ENCODE results near the gene ZNF519. TPM values are rescaled to one million over a fixed set of nuclear protein-coding genes. Genes with fewer than 3 reads are reported as not detected.
A peak's percentile ranks its signal among the peaks of the same experiment; 100 is the strongest.
"Not testable (repeated sequence)": the region's sequence is repeated elsewhere in the genome, so short reads cannot be mapped to it uniquely, and the experiment has no call there.

The ZNF519 gene
- total RNA-seq: 10 to 100 TPM in 1 of 3 donors, 1 to 10 TPM in 2; 7.3 to 12.8 (median 7.4) TPM
- long read RNA-seq, donor 1, partial matches to known transcripts: 1 of 4 reads
- long read RNA-seq, donor 1, other reads (novel, unspliced or antisense): 0 of 4 reads
- long read RNA-seq, donor 2: 0 reads

GRCh38 chr18:14132271-14132700 is at the start of gene ZNF519:
Gene ZNF519, minus strand, starts transcription at chr18:14132435. Its CDS starts 158 bp downstream, at chr18:14132277.
- peak; percentile 92 to 94 (median 94) for DNase-seq
- H3K9me3 ChIP-seq; H3K36me3 ChIP-seq (ENCODE audit: low read depth); intact Hi-C loops (cut with DNase I, micrococcal nuclease); H3K4me1 ChIP-seq (ENCODE audit: low read depth): not testable (repeated sequence)
- peak within 1 kb of the TSS; percentile 26 for H3K4me3 ChIP-seq
- ATAC-seq: peak; percentile 100

DNA sequence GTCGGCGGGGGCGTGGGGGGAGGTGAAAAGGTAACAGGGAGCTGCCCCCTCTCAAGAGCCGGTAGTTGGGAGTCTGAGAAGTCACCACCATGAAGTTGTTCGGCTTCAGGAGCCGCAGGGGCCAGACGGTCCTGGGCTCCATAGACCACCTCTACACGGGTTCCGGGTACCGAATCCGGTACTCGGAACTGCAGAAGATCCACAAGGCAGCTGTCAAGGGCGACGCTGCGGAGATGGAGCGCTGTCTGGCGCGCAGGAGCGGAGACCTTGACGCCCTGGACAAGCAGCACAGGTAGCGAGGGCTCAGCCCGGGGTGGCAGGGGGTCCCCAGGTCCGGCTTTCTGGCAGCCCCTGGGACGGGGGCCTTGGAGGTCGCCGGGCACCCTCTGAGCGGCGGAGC is 47.1 kb upstream of the ZNF519 start:
- Histone ChIP-seq H3K36me3 (ENCODE audit: low read depth) (no peaks in the 10 kb centered on the region), H3K9me3 (no peaks in the 10 kb centered on the region), H3K4me1 (ENCODE audit: low read depth) (no peaks in the 10 kb centered on the region), H3K4me3 (no peak overlapping the region)
- no peak for TF ChIP-seq CTCF (IDR thresholded peaks at IDR 0.05)
- peak; percentile 30 for ATAC-seq
- peak in 2 of 3 donors; percentile 46 to 48 for DNase-seq
- intact Hi-C loops (cut with DNase I, micrococcal nuclease): no loop called here

GRCh38 chr18:14178321-14179196 is 46.3 kb upstream of the ZNF519 start:
- ATAC-seq (peak; percentile 98), DNase-seq (peak; percentile 81 to 92 (median 92))
- TF ChIP-seq CTCF (IDR thresholded peaks at IDR 0.05): peak; percentile 41
- intact Hi-C loops (cut with DNase I, micrococcal nuclease); H3K4me1 ChIP-seq (ENCODE audit: low read depth); H3K36me3 ChIP-seq (ENCODE audit: low read depth); H3K9me3 ChIP-seq: not testable (repeated sequence)
- H3K4me3 ChIP-seq: peak overlapping the region; percentile 11

- H3K4me3 ChIP-seq; H3K4me1 ChIP-seq (ENCODE audit: low read depth); H3K9me3 ChIP-seq; H3K36me3 ChIP-seq (ENCODE audit: low read depth); ATAC-seq; intact Hi-C loops (cut with DNase I, micrococcal nuclease): not testable (repeated sequence)
- peak in 2 of 3 donors; percentile 26 to 42 for DNase-seq
These were observed 45.5 kb upstream of the ZNF519 start for GRCh38 chr18:14177540-14178320.

DNA sequence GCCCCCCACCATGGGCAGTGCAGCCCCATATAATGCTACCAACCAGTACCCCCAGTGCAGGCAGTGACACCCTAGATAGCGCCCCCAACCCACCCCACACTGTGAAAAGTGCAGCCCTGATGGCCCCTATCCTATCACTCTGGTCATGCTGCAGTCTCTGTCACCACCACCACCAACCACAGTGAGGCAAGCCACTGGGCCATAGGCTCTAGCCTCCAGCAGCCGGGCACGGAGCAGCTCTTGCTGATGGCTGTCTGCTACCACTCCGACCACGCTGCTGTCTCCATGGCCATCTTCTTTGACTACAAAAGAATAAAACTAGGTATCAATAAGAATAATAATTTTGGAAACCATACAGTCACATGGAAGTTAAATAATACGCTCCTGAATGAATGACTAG is 43.2 kb upstream of the ZNF519 start:
- H3K4me1 ChIP-seq (ENCODE audit: low read depth); H3K9me3 ChIP-seq; H3K36me3 ChIP-seq (ENCODE audit: low read depth); intact Hi-C loops (cut with DNase I, micrococcal nuclease); H3K4me3 ChIP-seq; ATAC-seq: not testable (repeated sequence)
- DNase-seq: peak in 1 of 3 donors; percentile 31

- DNase-seq: peak in 1 of 3 donors; percentile 48
- Histone ChIP-seq H3K36me3 (ENCODE audit: low read depth) (no peaks in the 10 kb centered on the region), H3K9me3 (no peaks in the 10 kb centered on the region), H3K4me3 (no peak overlapping the region), H3K4me1 (ENCODE audit: low read depth) (no peaks in the 10 kb centered on the region)
- no peak for TF ChIP-seq CTCF (IDR thresholded peaks at IDR 0.05)
- no peak for ATAC-seq
- intact Hi-C loops (cut with DNase I, micrococcal nuclease): no loop called here
These were observed 42.5 kb upstream of the ZNF519 start for GRCh38 chr18:14174706-14175085.

DNA sequence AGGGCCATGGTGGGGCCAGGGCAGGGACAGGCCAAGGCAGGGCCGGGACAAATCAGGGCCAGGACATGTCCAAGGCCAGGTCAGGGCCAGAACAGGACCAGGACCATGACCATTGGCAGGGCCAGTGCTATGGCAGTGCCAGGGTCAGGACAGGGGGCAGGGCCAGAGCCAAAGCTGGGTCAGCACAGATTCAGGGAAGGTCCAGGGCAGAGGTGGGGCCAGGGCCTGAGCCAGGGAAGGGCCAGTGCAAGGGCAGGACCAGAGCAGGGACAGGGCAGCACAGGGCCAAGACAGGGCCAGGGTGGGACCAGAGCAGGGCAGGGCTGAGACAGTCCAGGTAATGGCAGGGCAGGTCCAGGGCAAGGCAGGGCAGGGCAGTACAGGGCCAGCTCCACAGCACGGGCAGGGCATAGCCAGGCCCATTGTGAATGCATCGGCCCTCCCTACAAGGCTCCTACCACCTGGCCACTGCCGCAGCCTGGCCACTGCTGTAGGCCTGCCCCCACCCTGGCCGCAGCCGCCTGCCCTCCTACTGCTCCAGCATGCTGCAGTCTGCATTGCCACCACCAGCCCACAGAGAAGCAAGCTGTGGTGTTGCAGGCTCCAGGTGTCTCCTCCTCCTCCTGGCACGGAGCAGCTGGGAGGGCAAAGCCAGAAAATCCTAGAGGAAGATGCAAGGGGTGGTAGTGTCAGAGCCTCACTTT is 41.9 kb upstream of the ZNF519 start:
- H3K9me3 ChIP-seq; intact Hi-C loops (cut with DNase I, micrococcal nuclease); H3K36me3 ChIP-seq (ENCODE audit: low read depth); H3K4me3 ChIP-seq; ATAC-seq; H3K4me1 ChIP-seq (ENCODE audit: low read depth): not testable (repeated sequence)
- DNase-seq: peak in 1 of 3 donors; percentile 40

- peak in 1 of 3 donors; percentile 39 for DNase-seq
- H3K4me1 ChIP-seq (ENCODE audit: low read depth); intact Hi-C loops (cut with DNase I, micrococcal nuclease); ATAC-seq; H3K4me3 ChIP-seq; H3K9me3 ChIP-seq; H3K36me3 ChIP-seq (ENCODE audit: low read depth): not testable (repeated sequence)
These were observed 41.1 kb upstream of the ZNF519 start for GRCh38 chr18:14173116-14173951.

DNA sequence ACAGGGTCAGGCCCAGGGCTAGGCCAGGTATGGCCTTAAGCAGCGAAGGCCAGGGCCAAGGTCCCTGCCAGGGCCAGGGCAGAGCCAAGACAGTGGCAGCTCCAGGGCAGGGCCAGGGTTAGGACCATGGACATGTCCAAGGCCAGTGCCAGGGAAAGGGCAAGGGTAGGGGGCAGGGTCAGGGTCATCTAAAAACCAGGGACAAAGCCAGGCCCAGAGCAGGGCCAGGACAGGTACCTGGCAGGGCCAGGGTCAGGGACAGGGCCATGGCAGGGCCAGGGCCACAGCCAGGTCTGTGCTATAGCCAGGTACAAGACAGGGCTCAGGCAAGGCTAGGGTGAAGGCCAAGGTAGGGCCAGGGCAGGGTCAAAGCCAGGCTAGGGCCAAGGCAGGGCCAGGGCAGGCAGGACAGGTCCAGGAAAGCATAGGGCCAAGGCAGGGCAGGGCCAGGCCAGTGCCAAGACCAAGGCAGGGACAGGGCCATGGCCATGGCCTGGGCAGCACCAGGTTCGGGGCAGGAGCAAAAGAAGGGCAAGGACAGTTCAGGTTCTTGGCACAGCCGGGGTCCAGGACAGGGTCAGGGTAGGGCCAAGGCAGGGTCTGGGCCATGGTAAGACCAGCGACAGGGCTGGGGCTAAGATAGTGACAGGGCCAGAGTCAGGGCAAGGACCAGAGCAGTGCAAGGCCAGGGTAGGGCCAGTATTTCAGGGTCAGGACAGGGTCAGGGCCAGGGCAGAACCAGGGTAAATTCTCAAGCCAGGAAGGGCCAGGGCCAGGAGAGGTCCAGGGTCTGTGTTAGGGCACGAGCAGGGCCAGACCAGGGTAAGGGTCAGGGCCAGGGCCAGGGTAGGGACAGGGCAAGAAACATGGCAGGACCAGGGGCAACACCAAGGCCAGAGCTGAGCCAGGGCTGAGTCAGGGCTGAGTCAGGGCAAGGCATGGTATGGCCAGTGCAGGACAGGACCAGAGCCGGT is 40.2 kb upstream of the ZNF519 start:
- intact Hi-C loops (cut with DNase I, micrococcal nuclease); H3K4me3 ChIP-seq: not testable (repeated sequence)

More for the DNA sequence above, 40.2 kb upstream of the ZNF519 start:
- ATAC-seq; H3K4me1 ChIP-seq (ENCODE audit: low read depth); H3K9me3 ChIP-seq; H3K36me3 ChIP-seq (ENCODE audit: low read depth); DNase-seq: not testable (repeated sequence)
